Esophagus muscularis mucosa (tissue), 4 donors: ENCODE data around the gene TMEM53.

Source experiments
- CTCF ChIP-seq, 3 experiments: fragments of 200-600 bp in 2 of 3; fragments of 450-650 bp in 1 of 3; sonication (generic) in 2 of 3; IDR thresholded peaks; one replicate each; pipeline ENCODE4 v1.5.1; 2017 to 2019; ENCODE audit warnings: antibody characterized with exemption in 3 of 3, mild to moderate bottlenecking in 2 of 3, moderate library complexity in 1 of 3
- EP300 ChIP-seq: sonication (generic); formaldehyde crosslinking; IDR thresholded peaks from one replicate; pipeline ENCODE4 v1.6.1; 2017; ENCODE audit warnings: antibody characterized with exemption
- POLR2A ChIP-seq: fragments of 450-650 bp; IDR thresholded peaks from one replicate; pipeline ENCODE4 v1.6.1; 2017; ENCODE audit warnings: antibody characterized with exemption, moderate library complexity, mild to moderate bottlenecking, low read depth
- POLR2AphosphoS5 ChIP-seq, 2 donors: sonication (generic); formaldehyde crosslinking; IDR thresholded peaks; one replicate each; pipeline ENCODE4 v1.6.1; 2017; ENCODE audit warnings: antibody characterized with exemption in 2 of 2

GRCh38 chr1:44605914-44606615 is 68.2 kb downstream of the TMEM53 start:
- TF ChIP-seq POLR2AphosphoS5 (IDR thresholded peaks at IDR 0.05) (no peak), POLR2A (no peak), EP300 (no peak), CTCF (IDR thresholded peaks at IDR 0.05) (no peak)
